22Rv1 (cell line): ENCODE measurements around the gene CAPN12.

Experiments
- H3K27ac ChIP-seq: fragments of 450-650 bp; 2 replicates; pipeline ENCODE4 v1.5.1; 2017
- ZFX ChIP-seq: fragments of 450-650 bp; IDR thresholded peaks from 2 replicates; pipeline ENCODE4 v1.6.1; 2017; ENCODE audit warnings: antibody characterized with exemption, borderline replicate concordance
- TF ChIP-seq, protein P1 (sequence below): fragments of 450-650 bp; IDR thresholded peaks from 2 replicates; pipeline ENCODE4 v1.5.1; 2017; ENCODE audit warnings: mild to moderate bottlenecking

CAPN12 gene

DNA sequence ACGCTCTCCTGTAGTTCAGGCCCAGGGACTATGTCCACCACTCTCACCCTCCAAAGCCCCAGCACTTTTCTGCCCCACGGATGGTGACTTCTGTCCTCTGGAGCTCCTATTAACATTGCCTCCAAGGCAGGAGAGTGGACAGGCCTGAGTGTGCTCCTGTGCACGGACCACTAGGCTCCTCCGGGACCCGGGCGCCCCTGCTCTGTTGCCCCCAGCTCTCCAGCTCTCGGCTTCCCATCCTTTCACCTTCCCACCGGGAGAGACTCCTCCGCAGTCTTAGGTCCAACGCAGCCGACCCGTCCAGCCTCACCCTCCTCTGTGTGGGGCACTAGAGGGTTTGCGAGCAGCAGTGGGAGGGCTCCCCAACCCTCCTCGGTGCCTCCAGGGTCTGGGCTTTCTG lies 30.4 kb downstream of the CAPN12 start:
- H3K27ac ChIP-seq = peak overlapping the region; percentile 27; the same call in 1 of the 2 replicates
- no peak for TF ChIP-seq ZFX
- TF ChIP-seq, protein P1, sequence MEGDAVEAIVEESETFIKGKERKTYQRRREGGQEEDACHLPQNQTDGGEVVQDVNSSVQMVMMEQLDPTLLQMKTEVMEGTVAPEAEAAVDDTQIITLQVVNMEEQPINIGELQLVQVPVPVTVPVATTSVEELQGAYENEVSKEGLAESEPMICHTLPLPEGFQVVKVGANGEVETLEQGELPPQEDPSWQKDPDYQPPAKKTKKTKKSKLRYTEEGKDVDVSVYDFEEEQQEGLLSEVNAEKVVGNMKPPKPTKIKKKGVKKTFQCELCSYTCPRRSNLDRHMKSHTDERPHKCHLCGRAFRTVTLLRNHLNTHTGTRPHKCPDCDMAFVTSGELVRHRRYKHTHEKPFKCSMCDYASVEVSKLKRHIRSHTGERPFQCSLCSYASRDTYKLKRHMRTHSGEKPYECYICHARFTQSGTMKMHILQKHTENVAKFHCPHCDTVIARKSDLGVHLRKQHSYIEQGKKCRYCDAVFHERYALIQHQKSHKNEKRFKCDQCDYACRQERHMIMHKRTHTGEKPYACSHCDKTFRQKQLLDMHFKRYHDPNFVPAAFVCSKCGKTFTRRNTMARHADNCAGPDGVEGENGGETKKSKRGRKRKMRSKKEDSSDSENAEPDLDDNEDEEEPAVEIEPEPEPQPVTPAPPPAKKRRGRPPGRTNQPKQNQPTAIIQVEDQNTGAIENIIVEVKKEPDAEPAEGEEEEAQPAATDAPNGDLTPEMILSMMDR = no peak

DNA sequence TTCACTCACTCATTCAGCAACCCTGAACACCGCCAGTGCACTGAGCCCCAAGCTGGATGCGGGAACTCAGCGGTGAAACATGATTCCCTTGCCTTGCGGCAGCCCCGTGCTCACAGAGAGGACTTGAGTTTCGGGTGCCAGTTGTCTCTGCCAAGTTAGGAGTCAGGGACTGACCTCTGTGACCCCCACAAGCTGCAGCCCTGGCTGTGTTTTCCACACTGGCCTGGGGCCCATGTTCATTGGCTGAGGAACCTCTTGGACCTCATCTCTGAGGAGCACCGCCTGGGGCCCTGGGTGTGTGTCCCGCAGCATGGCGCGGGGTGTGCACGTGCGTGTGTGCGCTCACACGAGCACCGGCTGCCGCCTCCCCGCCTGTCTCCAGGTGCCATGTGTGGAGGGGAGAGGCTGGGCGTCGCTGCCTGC lies 31.0 kb downstream of the CAPN12 start:
- TF ChIP-seq, protein P1 = no peak
- H3K27ac ChIP-seq = no peak overlapping the region

DNA sequence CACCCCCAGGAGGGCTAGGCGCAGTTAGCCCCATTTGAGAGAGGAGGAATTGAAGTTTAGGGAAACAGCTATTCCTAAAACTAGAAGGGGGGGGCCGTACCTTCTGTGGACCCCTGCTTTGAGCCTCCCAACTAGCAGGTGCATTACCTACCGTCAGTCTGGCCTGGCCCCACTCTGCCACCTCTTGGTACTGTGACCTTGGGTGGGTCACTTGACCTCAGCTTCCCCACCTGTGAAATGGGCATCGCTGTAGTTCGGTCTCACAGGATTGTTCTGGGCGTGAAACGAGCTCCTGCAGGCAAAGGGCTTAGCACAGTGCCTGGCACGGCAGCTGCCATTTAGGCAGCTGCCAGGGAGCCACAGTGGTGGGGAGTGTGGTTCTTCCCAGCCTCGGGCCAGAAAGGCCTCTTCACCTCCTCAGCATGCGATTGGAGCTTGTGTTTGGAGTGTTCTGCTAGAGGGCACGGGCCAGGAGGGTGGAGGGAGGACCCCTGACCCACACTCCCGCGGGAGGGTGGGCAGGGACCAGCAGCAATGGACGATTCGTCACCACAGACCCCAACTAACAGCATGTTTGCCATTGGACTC lies 32.0 kb downstream of the CAPN12 start:
- no peak overlapping the region for H3K27ac ChIP-seq
- TF ChIP-seq, protein P1 = no peak
- TF ChIP-seq ZFX = no peak

DNA sequence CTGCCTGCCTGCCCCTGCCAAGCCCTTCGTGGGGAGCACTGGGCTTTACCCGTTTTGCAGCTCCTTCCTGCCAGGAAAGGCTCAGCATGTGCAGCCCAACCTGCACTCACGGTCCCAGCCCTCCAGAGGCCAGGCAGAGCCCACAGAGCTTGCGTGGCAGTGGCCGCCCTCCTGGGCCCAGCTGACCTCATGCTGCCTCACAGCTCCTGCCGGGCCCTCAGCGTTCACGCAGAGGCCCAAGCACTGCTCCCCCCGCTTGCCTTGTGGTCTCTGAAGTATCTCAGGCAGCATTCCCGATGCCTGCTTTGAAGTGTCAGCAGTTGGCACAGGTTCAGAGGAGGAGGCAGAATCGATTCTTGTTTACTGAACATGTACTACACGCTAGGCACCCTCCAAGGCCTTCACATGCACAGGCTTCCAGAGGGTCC lies 32.5 kb downstream of the CAPN12 start:
- H3K27ac ChIP-seq = no peak overlapping the region
- TF ChIP-seq ZFX = no peak
- TF ChIP-seq, protein P1 = no peak

DNA sequence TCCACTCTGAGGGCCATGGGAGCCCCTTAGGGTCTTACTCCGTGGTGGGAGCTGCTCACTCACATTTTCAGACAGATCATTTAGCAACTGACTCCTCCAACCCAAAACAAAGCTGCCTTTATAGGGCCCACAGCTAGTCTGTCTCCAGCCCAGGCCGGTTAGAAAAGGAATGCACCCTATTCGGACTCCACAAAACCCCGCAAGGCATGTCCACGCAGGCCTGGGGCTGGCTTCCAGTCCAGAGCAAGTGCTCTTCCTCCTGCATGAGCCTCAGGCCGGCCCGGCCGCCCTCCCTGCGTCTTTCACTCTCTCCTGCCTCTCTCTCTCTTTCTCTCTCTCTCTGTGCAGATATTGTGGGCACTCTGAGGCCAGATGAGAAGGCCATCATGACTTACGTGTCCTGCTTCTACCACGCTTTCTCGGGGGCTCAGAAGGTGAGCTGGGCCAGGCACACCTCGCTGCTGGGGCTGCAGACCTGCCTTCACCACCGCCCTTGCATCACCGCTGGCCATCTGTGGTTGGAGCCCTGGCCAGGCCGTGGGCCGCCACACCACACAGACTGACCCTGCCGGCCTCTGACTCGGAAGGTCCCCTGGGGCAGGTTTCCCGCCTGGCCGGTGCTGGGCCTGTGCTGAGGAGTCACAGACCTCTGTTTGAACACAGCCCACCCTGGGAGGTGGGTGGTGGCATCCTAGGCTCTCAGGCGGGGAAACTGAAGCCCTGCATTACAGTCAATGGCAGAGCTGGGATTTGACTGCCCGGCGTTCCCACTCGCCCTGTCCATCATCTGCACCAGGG lies 33.1 kb downstream of the CAPN12 start:
- no peak overlapping the region for H3K27ac ChIP-seq

DNA sequence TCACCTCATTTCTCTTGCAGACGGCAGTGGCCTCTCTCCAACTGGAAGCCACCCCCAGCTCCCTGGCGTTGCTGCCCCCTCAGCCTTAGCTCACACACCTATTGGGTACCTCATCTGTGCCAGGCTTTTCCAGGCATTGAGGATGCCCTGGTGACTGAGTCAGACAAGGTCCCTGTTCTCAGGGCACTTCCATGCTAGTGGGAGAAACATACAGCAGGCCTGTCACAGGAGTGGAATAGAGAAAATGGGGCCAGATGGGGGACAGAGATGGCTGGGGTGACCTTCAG lies 33.9 kb downstream of the CAPN12 start:
- no peak overlapping the region for H3K27ac ChIP-seq
- TF ChIP-seq, protein P1 = no peak
- no peak for TF ChIP-seq ZFX

More for the DNA sequence above, 33.1 kb downstream of the CAPN12 start:
- no peak for TF ChIP-seq ZFX
- TF ChIP-seq, protein P1 = no peak

DNA sequence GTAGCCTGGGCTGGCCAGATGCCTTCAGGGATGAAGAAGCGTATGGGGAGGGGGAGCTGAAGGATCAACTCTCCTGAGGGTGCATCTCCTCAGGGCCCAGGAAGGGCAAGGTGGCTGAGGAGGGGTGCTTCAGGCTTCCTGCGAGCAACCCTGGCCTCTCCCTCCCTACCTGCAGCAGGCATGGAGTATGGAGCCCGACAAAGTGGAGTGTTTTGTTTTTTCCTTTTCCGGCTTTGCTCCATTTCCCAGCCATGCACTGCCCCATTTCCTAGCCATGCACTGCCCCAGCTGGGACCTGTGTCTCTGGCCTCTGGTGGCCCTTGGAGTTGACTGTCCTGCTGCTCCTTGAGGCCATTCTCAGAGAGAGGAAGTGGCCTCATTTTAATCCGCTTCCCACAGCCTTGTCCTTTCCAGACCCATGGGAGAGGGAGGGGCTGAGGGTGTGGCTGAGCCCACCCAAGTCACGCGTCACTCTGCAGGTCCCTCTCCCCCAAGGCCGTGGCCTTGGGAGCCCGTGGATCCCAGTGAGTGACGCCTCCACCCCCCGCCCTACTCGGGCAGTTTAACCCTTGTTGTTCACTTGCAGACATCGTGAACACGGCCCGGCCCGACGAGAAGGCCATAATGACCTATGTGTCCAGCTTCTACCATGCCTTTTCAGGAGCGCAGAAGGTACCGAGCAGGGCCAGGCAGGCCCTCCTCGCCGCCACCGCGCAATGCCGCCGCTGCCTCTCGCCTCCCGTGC lies 34.4 kb downstream of the CAPN12 start:
- TF ChIP-seq, protein P1 = no peak
- TF ChIP-seq ZFX = no peak
- no peak overlapping the region for H3K27ac ChIP-seq
